ENCODE measurements around the gene PHF1.

- no peak for TF ChIP-seq POLR2A (IDR thresholded peaks at IDR 0.05)
- TF ChIP-seq, protein P1, sequence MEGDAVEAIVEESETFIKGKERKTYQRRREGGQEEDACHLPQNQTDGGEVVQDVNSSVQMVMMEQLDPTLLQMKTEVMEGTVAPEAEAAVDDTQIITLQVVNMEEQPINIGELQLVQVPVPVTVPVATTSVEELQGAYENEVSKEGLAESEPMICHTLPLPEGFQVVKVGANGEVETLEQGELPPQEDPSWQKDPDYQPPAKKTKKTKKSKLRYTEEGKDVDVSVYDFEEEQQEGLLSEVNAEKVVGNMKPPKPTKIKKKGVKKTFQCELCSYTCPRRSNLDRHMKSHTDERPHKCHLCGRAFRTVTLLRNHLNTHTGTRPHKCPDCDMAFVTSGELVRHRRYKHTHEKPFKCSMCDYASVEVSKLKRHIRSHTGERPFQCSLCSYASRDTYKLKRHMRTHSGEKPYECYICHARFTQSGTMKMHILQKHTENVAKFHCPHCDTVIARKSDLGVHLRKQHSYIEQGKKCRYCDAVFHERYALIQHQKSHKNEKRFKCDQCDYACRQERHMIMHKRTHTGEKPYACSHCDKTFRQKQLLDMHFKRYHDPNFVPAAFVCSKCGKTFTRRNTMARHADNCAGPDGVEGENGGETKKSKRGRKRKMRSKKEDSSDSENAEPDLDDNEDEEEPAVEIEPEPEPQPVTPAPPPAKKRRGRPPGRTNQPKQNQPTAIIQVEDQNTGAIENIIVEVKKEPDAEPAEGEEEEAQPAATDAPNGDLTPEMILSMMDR (IDR thresholded peaks at IDR 0.05 in 8 of 11, conservative IDR thresholded peaks at IDR 0.05 in 3 of 11), result no peak
- TF ChIP-seq POLR2AphosphoS5 (IDR thresholded peaks at IDR 0.05), result no peak
Measured at GRCh38 chr6:33432546-33432945, 21.7 kb downstream of the PHF1 start.
